ENCODE results near the gene LTC4S.
A peak's percentile ranks its signal among the peaks of the same experiment; 100 is the strongest.

DNA sequence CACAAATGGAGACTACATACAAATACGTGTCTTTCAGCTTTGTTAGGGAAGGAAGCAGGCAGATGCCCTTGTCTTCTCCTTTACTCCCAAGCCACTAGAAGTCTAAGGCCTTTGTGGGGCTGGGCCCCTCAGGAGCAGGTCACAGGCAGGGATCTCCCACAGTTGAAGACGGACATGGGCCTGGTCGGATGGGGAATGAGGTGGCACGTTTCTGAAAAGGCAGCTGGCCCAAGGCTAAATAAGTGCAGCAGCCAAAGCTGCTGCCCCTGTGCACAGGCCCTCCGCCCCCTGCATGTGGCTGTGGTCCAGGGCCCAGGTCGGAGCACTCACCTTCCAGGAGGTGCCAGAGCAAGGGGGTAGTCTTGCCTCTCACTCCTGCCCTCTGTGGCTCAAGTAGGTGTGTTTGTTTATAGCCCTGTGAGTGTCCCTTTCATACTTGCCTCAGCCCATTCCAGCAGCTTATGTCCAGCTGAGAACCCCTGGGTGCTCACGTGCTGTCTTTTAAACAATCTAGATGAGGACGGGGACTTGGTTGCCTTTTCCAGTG, 28.7 kb downstream of the LTC4S start:
- TF ChIP-seq, protein P1, sequence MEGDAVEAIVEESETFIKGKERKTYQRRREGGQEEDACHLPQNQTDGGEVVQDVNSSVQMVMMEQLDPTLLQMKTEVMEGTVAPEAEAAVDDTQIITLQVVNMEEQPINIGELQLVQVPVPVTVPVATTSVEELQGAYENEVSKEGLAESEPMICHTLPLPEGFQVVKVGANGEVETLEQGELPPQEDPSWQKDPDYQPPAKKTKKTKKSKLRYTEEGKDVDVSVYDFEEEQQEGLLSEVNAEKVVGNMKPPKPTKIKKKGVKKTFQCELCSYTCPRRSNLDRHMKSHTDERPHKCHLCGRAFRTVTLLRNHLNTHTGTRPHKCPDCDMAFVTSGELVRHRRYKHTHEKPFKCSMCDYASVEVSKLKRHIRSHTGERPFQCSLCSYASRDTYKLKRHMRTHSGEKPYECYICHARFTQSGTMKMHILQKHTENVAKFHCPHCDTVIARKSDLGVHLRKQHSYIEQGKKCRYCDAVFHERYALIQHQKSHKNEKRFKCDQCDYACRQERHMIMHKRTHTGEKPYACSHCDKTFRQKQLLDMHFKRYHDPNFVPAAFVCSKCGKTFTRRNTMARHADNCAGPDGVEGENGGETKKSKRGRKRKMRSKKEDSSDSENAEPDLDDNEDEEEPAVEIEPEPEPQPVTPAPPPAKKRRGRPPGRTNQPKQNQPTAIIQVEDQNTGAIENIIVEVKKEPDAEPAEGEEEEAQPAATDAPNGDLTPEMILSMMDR (IDR thresholded peaks at IDR 0.05), result no peak
- peak in 1 of 3 donors; percentile 27 for TF ChIP-seq POLR2AphosphoS5 (IDR thresholded peaks at IDR 0.05)
- no peak for TF ChIP-seq POLR2A (IDR thresholded peaks at IDR 0.05)
- TF ChIP-seq EP300 (IDR thresholded peaks at IDR 0.05; ENCODE audit: low read depth), result no peak
